HCT116 (cell line): ENCODE data around the gene TKTL1.
"Not testable (repeated sequence)": the region's sequence is repeated elsewhere in the genome, so short reads cannot be mapped to it uniquely, and the experiment has no call there.

Source experiments
- CTCF ChIP-seq, 3 experiments: fragments of 200-600 bp in 1 of 3; sonication (generic) in 1 of 3; IDR thresholded peaks in 2 of 3; conservative IDR thresholded peaks in 1 of 3; 2 replicates each; pipeline ENCODE4 v1.5.1; 2012 to 2017; ENCODE audit warnings: low read depth in 2 of 3, low read length in 2 of 3, antibody characterized with exemption in 1 of 3, borderline replicate concordance in 1 of 3, control low read depth in 1 of 3, mild to moderate bottlenecking in 1 of 3, mixed read lengths in 1 of 3, mixed run types in 1 of 3, moderate library complexity in 1 of 3; ENCODE audit not compliant: insufficient read depth in 1 of 3
- POLR2AphosphoS5 ChIP-seq: IDR thresholded peaks from 2 replicates; pipeline ENCODE4 v1.6.1; 2011; ENCODE audit warnings: mild to moderate bottlenecking, low read depth, low read length, moderate library complexity
- SRF ChIP-seq: IDR thresholded peaks from 2 replicates; pipeline ENCODE4 v1.6.1; 2012; ENCODE audit warnings: low read depth
- YY1 ChIP-seq: IDR thresholded peaks from 2 replicates; pipeline ENCODE4 v1.6.1; 2011; ENCODE audit warnings: low read length, low read depth, moderate library complexity, mild to moderate bottlenecking; ENCODE audit not compliant: insufficient replicate concordance; ENCODE audit errors: extremely low read depth
- ZNF274 ChIP-seq: fragments of 200-500 bp; sonication (Bioruptor generic); IDR thresholded peaks from 2 replicates; pipeline ENCODE4 v1.6.1; 2014; ENCODE audit warnings: mild to moderate bottlenecking, low read depth, low read length, inconsistent platforms

DNA sequence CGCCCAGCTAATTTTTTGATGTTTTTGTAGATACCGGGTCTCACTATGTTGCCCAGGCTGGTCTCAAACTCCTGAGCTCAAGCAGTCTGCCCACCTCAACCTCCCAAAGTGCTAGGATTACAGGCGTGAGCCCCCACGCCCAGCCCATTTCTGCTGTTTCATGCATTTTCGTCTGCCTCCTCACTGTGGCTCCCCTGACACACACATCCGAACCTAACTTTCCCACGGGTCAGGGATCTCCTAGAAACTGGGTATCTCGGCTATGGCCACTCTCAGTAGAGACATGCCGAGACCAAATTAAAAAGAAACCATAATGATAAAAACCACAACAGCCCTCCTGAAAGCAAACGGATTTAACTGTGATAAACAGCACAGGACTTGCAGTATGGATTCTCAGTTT, 47.5 kb upstream of the TKTL1 start:
- TF ChIP-seq CTCF (IDR thresholded peaks at IDR 0.05 in 2 of 3, conservative IDR thresholded peaks at IDR 0.05 in 1 of 3; ENCODE audit: borderline replicate concordance in 1 of 3, insufficient read depth in 1 of 3, low read depth in 2 of 3, low read length in 2 of 3); POLR2AphosphoS5; YY1; ZNF274; SRF: not testable (repeated sequence)
